ENCODE data around the gene GPS2.

DNA sequence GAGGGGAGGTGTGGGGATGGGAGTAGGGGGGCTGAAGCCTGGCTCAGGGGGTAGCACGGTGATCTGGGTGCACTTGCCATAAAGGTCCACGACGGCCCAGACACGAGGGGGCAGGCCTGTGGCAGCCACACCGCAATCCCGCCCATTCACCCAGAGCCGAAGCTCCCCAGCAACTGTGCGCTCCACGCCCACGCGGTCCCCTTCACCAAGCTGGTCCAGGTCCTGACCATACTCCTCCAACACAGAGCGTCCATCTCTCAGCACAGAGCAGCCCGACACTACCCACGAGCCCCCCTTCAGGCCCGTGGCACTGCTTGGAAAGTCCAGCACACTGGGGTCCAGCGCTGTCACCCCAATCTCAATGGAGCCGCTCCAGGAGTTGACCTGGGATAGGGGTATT is 12.3 kb upstream of the GPS2 start:
- TF ChIP-seq, protein P1, sequence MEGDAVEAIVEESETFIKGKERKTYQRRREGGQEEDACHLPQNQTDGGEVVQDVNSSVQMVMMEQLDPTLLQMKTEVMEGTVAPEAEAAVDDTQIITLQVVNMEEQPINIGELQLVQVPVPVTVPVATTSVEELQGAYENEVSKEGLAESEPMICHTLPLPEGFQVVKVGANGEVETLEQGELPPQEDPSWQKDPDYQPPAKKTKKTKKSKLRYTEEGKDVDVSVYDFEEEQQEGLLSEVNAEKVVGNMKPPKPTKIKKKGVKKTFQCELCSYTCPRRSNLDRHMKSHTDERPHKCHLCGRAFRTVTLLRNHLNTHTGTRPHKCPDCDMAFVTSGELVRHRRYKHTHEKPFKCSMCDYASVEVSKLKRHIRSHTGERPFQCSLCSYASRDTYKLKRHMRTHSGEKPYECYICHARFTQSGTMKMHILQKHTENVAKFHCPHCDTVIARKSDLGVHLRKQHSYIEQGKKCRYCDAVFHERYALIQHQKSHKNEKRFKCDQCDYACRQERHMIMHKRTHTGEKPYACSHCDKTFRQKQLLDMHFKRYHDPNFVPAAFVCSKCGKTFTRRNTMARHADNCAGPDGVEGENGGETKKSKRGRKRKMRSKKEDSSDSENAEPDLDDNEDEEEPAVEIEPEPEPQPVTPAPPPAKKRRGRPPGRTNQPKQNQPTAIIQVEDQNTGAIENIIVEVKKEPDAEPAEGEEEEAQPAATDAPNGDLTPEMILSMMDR (IDR thresholded peaks at IDR 0.05): no peak
- no peak for TF ChIP-seq POLR2A (IDR thresholded peaks at IDR 0.05)
